ENCODE measurements around the gene ANTXR2. TPM values are rescaled to one million over a fixed set of nuclear protein-coding genes. Genes with fewer than 3 reads are reported as not detected.

Gene ANTXR2
- total RNA-seq, 1 experiment from 2014 or later: not detected

- no peak overlapping the region for H2AFZ ChIP-seq (ENCODE audit: low read length)
- no peak overlapping the region for H3K9ac ChIP-seq (ENCODE audit: low read length)
- H3K36me3 ChIP-seq (ENCODE audit: insufficient read depth, low read length): no peaks in the 10 kb centered on the region
- H3K27me3 ChIP-seq (ENCODE audit: low read length): no peaks in the 10 kb centered on the region
- no peak overlapping the region for H3K27ac ChIP-seq (ENCODE audit: low read length)
- peaks cover 7% of the 10 kb centered on the region; the same call in 1 of the 2 replicates for H3K4me1 ChIP-seq (ENCODE audit: low read length)
- no peak overlapping the region for H3K4me2 ChIP-seq (ENCODE audit: low read depth, low read length, poor library complexity, severe bottlenecking)
- H3K4me3 ChIP-seq (ENCODE audit: low read length): no peak overlapping the region
- H3K9me3 ChIP-seq (ENCODE audit: low read length): no peaks in the 10 kb centered on the region
- H3K9me2 ChIP-seq (replicated peaks; ENCODE audit: insufficient read depth, low read length): no peaks in the 10 kb centered on the region
- no peaks in the 10 kb centered on the region for H3K79me2 ChIP-seq (ENCODE audit: low read length)
- H4K20me1 ChIP-seq (ENCODE audit: insufficient read depth, low read depth, low read length): no peaks in the 10 kb centered on the region
- no peak for DNase-seq
Observed at GRCh38 chr4:80077639-80078038, 4.6 kb upstream of the ANTXR2 start.

DNA sequence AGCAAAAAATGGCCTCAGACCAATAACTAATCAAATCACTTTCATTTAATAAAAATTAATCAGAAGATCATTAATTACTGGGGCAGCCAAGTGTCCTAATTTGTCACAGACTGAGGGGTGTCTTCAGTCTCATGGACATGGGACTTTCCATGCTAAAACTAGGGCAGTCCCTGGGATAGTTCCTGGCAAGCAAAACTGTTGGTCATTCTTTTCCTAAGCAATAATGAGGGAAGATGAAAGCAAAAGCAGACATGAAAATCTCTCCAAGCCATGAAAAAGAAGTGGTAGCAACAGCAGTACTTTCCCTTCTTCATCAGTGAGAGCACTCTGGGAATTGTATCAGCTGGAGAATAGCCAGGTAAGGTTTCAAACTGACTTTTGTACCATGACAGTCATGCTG is 3.7 kb upstream of the ANTXR2 start:
- H3K4me1 ChIP-seq (ENCODE audit: low read length): peaks cover 8% of the 10 kb centered on the region; the same call in 1 of the 2 replicates
- H3K9me2 ChIP-seq (replicated peaks; ENCODE audit: insufficient read depth, low read length): no peaks in the 10 kb centered on the region
- H3K36me3 ChIP-seq (ENCODE audit: insufficient read depth, low read length): no peaks in the 10 kb centered on the region
- H3K9ac ChIP-seq (ENCODE audit: low read length): no peak overlapping the region
- no peak overlapping the region for H2AFZ ChIP-seq (ENCODE audit: low read length)
- no peak for DNase-seq
- no peaks in the 10 kb centered on the region for H3K9me3 ChIP-seq (ENCODE audit: low read length)
- H3K4me2 ChIP-seq (ENCODE audit: low read depth, low read length, poor library complexity, severe bottlenecking): no peak overlapping the region
- no peak overlapping the region for H3K27ac ChIP-seq (ENCODE audit: low read length)
- H3K27me3 ChIP-seq (ENCODE audit: low read length): no peaks in the 10 kb centered on the region
- no peaks in the 10 kb centered on the region for H3K79me2 ChIP-seq (ENCODE audit: low read length)
- H4K20me1 ChIP-seq (ENCODE audit: insufficient read depth, low read depth, low read length): no peaks in the 10 kb centered on the region
- no peak overlapping the region for H3K4me3 ChIP-seq (ENCODE audit: low read length)

GRCh38 chr4:80075995-80076675 is 3.1 kb upstream of the ANTXR2 start:
- Histone ChIP-seq H3K4me3 (ENCODE audit: low read length) (no peak overlapping the region), H3K27me3 (ENCODE audit: low read length) (no peaks in the 10 kb centered on the region), H3K79me2 (ENCODE audit: low read length) (no peaks in the 10 kb centered on the region), H3K9ac (ENCODE audit: low read length) (no peak overlapping the region), H3K27ac (ENCODE audit: low read length) (no peak overlapping the region), H3K9me3 (ENCODE audit: low read length) (no peaks in the 10 kb centered on the region), H3K4me1 (ENCODE audit: low read length) (peaks cover 8% of the 10 kb centered on the region; the same call in 1 of the 2 replicates), H3K4me2 (ENCODE audit: low read depth, low read length, poor library complexity, severe bottlenecking) (no peak overlapping the region), H4K20me1 (ENCODE audit: insufficient read depth, low read depth, low read length) (no peaks in the 10 kb centered on the region), H3K9me2 (replicated peaks; ENCODE audit: insufficient read depth, low read length) (no peaks in the 10 kb centered on the region), H2AFZ (ENCODE audit: low read length) (no peak overlapping the region), H3K36me3 (ENCODE audit: insufficient read depth, low read length) (no peaks in the 10 kb centered on the region)
- no peak for DNase-seq

DNA sequence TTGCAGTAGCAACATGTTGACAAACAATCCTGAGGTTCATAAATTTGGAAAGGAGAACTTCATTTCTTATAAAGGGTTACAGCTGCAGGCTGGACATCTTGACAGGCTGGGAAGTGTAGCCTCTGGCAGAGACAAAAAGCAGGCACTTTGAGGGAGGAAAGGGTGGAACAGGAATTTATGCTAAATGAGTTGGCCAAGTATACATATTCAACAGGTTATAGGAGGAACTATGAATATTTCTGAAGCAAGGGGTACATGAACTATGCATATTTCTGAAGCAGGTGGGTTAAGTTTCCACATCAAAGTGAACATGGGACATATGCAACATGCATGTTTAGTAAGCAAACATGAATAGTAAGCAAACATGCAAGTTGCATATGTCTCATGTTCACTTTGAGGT is 1.6 kb upstream of the ANTXR2 start:
- H3K4me3 ChIP-seq (ENCODE audit: low read length): no peak overlapping the region
- H2AFZ ChIP-seq (ENCODE audit: low read length): no peak overlapping the region
- H3K36me3 ChIP-seq (ENCODE audit: insufficient read depth, low read length): no peaks in the 10 kb centered on the region
- no peaks in the 10 kb centered on the region for H3K9me3 ChIP-seq (ENCODE audit: low read length)
- no peak overlapping the region for H3K27ac ChIP-seq (ENCODE audit: low read length)
- H3K79me2 ChIP-seq (ENCODE audit: low read length): no peaks in the 10 kb centered on the region
- no peaks in the 10 kb centered on the region for H3K27me3 ChIP-seq (ENCODE audit: low read length)
- H3K4me1 ChIP-seq (ENCODE audit: low read length): peaks cover 8% of the 10 kb centered on the region; the same call in 1 of the 2 replicates
- no peak overlapping the region for H3K9ac ChIP-seq (ENCODE audit: low read length)
- no peaks in the 10 kb centered on the region for H3K9me2 ChIP-seq (replicated peaks; ENCODE audit: insufficient read depth, low read length)
- no peak for DNase-seq
- no peak overlapping the region for H3K4me2 ChIP-seq (ENCODE audit: low read depth, low read length, poor library complexity, severe bottlenecking)
- H4K20me1 ChIP-seq (ENCODE audit: insufficient read depth, low read depth, low read length): no peaks in the 10 kb centered on the region

DNA sequence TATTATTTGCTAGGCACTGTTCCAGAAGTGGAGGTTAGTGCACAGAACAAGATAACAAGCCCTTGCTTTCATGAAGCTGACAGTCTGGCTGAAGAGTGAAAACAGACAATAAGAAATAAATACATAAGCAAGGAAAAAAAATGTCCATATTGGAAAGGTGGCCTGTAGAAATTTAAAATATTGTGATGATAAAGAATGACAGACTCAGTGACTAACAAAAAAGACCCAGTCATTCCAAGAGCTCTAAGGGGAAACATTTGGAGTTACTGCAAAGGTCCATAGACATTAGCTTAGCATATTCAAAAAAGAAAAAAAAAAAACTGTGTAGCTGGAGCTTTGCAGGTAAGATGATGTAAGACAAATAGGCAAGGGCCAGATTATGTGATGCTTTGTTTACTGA is 1.0 kb upstream of the ANTXR2 start:
- no peak overlapping the region for H3K4me3 ChIP-seq (ENCODE audit: low read length)
- no peak overlapping the region for H3K27ac ChIP-seq (ENCODE audit: low read length)
- H3K9me3 ChIP-seq (ENCODE audit: low read length): no peaks in the 10 kb centered on the region
- H3K9ac ChIP-seq (ENCODE audit: low read length): no peak overlapping the region
- H3K4me2 ChIP-seq (ENCODE audit: low read depth, low read length, poor library complexity, severe bottlenecking): no peak overlapping the region
- peaks cover 8% of the 10 kb centered on the region; the same call in 1 of the 2 replicates for H3K4me1 ChIP-seq (ENCODE audit: low read length)
- H4K20me1 ChIP-seq (ENCODE audit: insufficient read depth, low read depth, low read length): no peaks in the 10 kb centered on the region
- H3K36me3 ChIP-seq (ENCODE audit: insufficient read depth, low read length): no peaks in the 10 kb centered on the region
- H3K27me3 ChIP-seq (ENCODE audit: low read length): no peaks in the 10 kb centered on the region
- no peaks in the 10 kb centered on the region for H3K79me2 ChIP-seq (ENCODE audit: low read length)
- DNase-seq: no peak
- no peaks in the 10 kb centered on the region for H3K9me2 ChIP-seq (replicated peaks; ENCODE audit: insufficient read depth, low read length)
- no peak overlapping the region for H2AFZ ChIP-seq (ENCODE audit: low read length)

DNA sequence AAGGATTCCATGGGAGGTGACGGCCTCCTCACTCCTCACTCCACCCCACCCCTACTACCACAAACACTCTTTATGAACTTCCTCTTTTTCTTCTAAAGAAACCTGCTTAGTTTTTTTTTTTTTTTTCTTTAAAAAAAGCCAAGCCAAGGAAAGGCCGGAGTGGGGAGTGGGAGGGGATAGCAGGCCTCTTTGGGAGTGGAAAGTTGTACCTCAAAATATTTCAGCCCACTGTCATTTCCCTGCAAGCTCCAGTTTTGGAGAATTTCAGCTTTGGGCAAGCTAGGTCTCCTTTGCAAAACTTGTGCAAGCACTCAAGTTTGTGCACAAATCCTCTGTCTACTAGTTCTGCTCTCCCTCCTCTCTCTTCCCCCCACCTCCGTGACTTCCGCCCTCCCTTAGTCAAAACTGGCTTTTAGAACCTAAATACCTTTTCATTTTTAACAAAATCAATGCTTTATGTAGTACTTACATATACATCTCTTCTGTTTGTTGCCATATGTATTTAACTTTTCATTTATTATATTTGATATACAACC is 512 bp upstream of the ANTXR2 start:
- Histone ChIP-seq H3K9me3 (ENCODE audit: low read length) (no peaks in the 10 kb centered on the region), H3K79me2 (ENCODE audit: low read length) (no peaks in the 10 kb centered on the region), H3K4me1 (ENCODE audit: low read length) (peaks cover 8% of the 10 kb centered on the region; the same call in 1 of the 2 replicates), H3K27me3 (ENCODE audit: low read length) (no peaks in the 10 kb centered on the region), H3K36me3 (ENCODE audit: insufficient read depth, low read length) (no peaks in the 10 kb centered on the region), H3K4me3 (ENCODE audit: low read length) (no peak overlapping the region), H4K20me1 (ENCODE audit: insufficient read depth, low read depth, low read length) (no peaks in the 10 kb centered on the region), H3K9me2 (replicated peaks; ENCODE audit: insufficient read depth, low read length) (no peaks in the 10 kb centered on the region), H3K9ac (ENCODE audit: low read length) (no peak overlapping the region), H2AFZ (ENCODE audit: low read length) (no peak overlapping the region), H3K4me2 (ENCODE audit: low read depth, low read length, poor library complexity, severe bottlenecking) (peak overlapping the region; percentile 51), H3K27ac (ENCODE audit: low read length) (no peak overlapping the region)
- no peak for DNase-seq

GRCh38 chr4:80072228-80072743 is 743 bp downstream of the ANTXR2 start:
- Histone ChIP-seq H3K4me3 (ENCODE audit: low read length) (no peak overlapping the region), H3K27ac (ENCODE audit: low read length) (no peak overlapping the region), H2AFZ (ENCODE audit: low read length) (no peak overlapping the region), H3K9me2 (replicated peaks; ENCODE audit: insufficient read depth, low read length) (no peaks in the 10 kb centered on the region), H3K27me3 (ENCODE audit: low read length) (no peaks in the 10 kb centered on the region), H3K4me1 (ENCODE audit: low read length) (peaks cover 8% of the 10 kb centered on the region; the same call in 1 of the 2 replicates), H3K9me3 (ENCODE audit: low read length) (no peaks in the 10 kb centered on the region), H4K20me1 (ENCODE audit: insufficient read depth, low read depth, low read length) (no peaks in the 10 kb centered on the region), H3K36me3 (ENCODE audit: insufficient read depth, low read length) (no peaks in the 10 kb centered on the region), H3K79me2 (ENCODE audit: low read length) (no peaks in the 10 kb centered on the region), H3K4me2 (ENCODE audit: low read depth, low read length, poor library complexity, severe bottlenecking) (peak overlapping the region; percentile 51), H3K9ac (ENCODE audit: low read length) (no peak overlapping the region)
- no peak for DNase-seq

- H3K4me2 ChIP-seq (ENCODE audit: low read depth, low read length, poor library complexity, severe bottlenecking): no peak overlapping the region
- no peak overlapping the region for H3K4me3 ChIP-seq (ENCODE audit: low read length)
- no peak for DNase-seq
- H2AFZ ChIP-seq (ENCODE audit: low read length): no peak overlapping the region
- no peaks in the 10 kb centered on the region for H4K20me1 ChIP-seq (ENCODE audit: insufficient read depth, low read depth, low read length)
- no peaks in the 10 kb centered on the region for H3K9me3 ChIP-seq (ENCODE audit: low read length)
- no peak overlapping the region for H3K27ac ChIP-seq (ENCODE audit: low read length)
- no peaks in the 10 kb centered on the region for H3K27me3 ChIP-seq (ENCODE audit: low read length)
- H3K9ac ChIP-seq (ENCODE audit: low read length): no peak overlapping the region
- H3K79me2 ChIP-seq (ENCODE audit: low read length): no peaks in the 10 kb centered on the region
- no peaks in the 10 kb centered on the region for H3K9me2 ChIP-seq (replicated peaks; ENCODE audit: insufficient read depth, low read length)
- no peaks in the 10 kb centered on the region for H3K36me3 ChIP-seq (ENCODE audit: insufficient read depth, low read length)
- peaks cover 8% of the 10 kb centered on the region; the same call in 1 of the 2 replicates for H3K4me1 ChIP-seq (ENCODE audit: low read length)
Observed at GRCh38 chr4:80071604-80072227, 1.3 kb downstream of the ANTXR2 start.

Data from Karpas-422 (cell line).